Omental fat pad (tissue), 4 donors: ENCODE data around the gene ADCY2. TPM values are rescaled to one million over a fixed set of nuclear protein-coding genes. Genes with fewer than 3 reads are reported as not detected.

ENCODE experiments used
- ATAC-seq: fragments of 150-250 bp; one replicate; pipeline ENCODE4 v1.9.1; 2016; ENCODE audit warnings: mild to moderate bottlenecking, moderate library complexity; ENCODE audit not compliant: low FRiP score
- DNase-seq: peaks from one replicate; pipeline ENCODE4 v3.0.0-alpha.2; 2019; ENCODE audit warnings: low spot score
- CTCF ChIP-seq, 3 donors: fragments of 450-650 bp; IDR thresholded peaks; one replicate each; pipeline ENCODE4 v1.5.1; 2016 to 2017; ENCODE audit warnings: antibody characterized with exemption in 3 of 3, mild to moderate bottlenecking in 3 of 3, moderate library complexity in 2 of 3
- total RNA-seq, 4 donors: library from RNA; depleted of rRNA; stranded (reverse); fragments of >200 nt; gene quantifications; one replicate each; pipeline ENCODE4 v1.1.0, GENCODE V29; 2016

The ADCY2 gene
- total RNA-seq = 1 to 10 TPM; 1.1 to 2.4 (median 1.7) TPM

- DNase-seq = no peak
- peak; percentile 45 for ATAC-seq
- TF ChIP-seq CTCF (IDR thresholded peaks at IDR 0.05) = no peak
Measured at GRCh38 chr5:7395947-7396712, at the start of gene ADCY2. Gene ADCY2 (plus strand): TSS chr5:7396138. CDS start chr5:7396297, 159 bp downstream.

- DNase-seq (no peak), ATAC-seq (no peak)
Measured at GRCh38 chr5:7347377-7347776, 48.6 kb upstream of the ADCY2 start.

GRCh38 chr5:7348168-7348854, 47.6 kb upstream of the ADCY2 start:
- no peak for ATAC-seq
- no peak for TF ChIP-seq CTCF (IDR thresholded peaks at IDR 0.05)
- no peak for DNase-seq

More at GRCh38 chr5:7347377-7347776, 48.6 kb upstream of the ADCY2 start:
- no peak for TF ChIP-seq CTCF (IDR thresholded peaks at IDR 0.05)

GRCh38 chr5:7361593-7361992, 34.3 kb upstream of the ADCY2 start:
- TF ChIP-seq CTCF (IDR thresholded peaks at IDR 0.05) = no peak
- ATAC-seq (no peak), DNase-seq (no peak)

GRCh38 chr5:7363067-7363677, 32.8 kb upstream of the ADCY2 start:
- no peak for ATAC-seq
- no peak for DNase-seq
- no peak for TF ChIP-seq CTCF (IDR thresholded peaks at IDR 0.05)

- ATAC-seq (no peak), DNase-seq (no peak)
- no peak for TF ChIP-seq CTCF (IDR thresholded peaks at IDR 0.05)
Measured at GRCh38 chr5:7364226-7364875, 31.6 kb upstream of the ADCY2 start.
